Activated CD4-positive, alpha-beta memory T cell treated with anti-CD3 and anti-CD28 coated beads, Interleukin-2, amount 10 ng/mL, durations not matched to agents 7 days and 5 days (primary cell): ENCODE data around the gene HBG2. TPM values are rescaled to one million over a fixed set of nuclear protein-coding genes. Genes with fewer than 3 reads are reported as not detected.
"Not testable (repeated sequence)": the region's sequence is repeated elsewhere in the genome, so short reads cannot be mapped to it uniquely, and the experiment has no call there.

Experiments used
- CTCF ChIA-PET: fragments of 350-600 bp; sonication (Branson Sonifier 250); formaldehyde crosslinking; loops from one replicate; lab custom pipeline; 2021; ENCODE audit warnings: antibody characterized with exemption, inconsistent platforms; lab: Charles Lee
- POLR2A ChIA-PET: fragments of 350-600 bp; sonication (Branson Sonifier 250); formaldehyde crosslinking; loops from one replicate; lab custom pipeline; 2021; ENCODE audit warnings: antibody characterized with exemption; lab: Charles Lee
- DNase-seq: peaks from one replicate; pipeline ENCODE4 v3.0.0-alpha.2; 2020
- H3K27ac Mint-ChIP-seq: one replicate; pipeline ENCODE4 v1.8.0; 2021; ENCODE audit warnings: mild to moderate bottlenecking, mixed read lengths
- H3K27me3 Mint-ChIP-seq: one replicate; pipeline ENCODE4 v1.8.0; 2021; ENCODE audit warnings: mixed read lengths
- H3K36me3 Mint-ChIP-seq: one replicate; pipeline ENCODE4 v1.8.0; 2021; ENCODE audit warnings: low read depth, mixed read lengths
- H3K4me1 Mint-ChIP-seq: one replicate; pipeline ENCODE4 v1.8.0; 2021; ENCODE audit warnings: mixed read lengths
- H3K4me3 Mint-ChIP-seq: one replicate; pipeline ENCODE4 v1.8.0; 2021; ENCODE audit warnings: mild to moderate bottlenecking, mixed read lengths
- H3K9me3 Mint-ChIP-seq: one replicate; pipeline ENCODE4 v1.8.0; 2021; ENCODE audit warnings: mixed read lengths
- total RNA-seq, 2 experiments: library from RNA; stranded (reverse); gene quantifications; one replicate each; pipeline ENCODE4 v1.2.3, GENCODE V29; 2021

Gene HBG2
- total RNA-seq, 2 experiments from 2014 or later: not detected

DNA sequence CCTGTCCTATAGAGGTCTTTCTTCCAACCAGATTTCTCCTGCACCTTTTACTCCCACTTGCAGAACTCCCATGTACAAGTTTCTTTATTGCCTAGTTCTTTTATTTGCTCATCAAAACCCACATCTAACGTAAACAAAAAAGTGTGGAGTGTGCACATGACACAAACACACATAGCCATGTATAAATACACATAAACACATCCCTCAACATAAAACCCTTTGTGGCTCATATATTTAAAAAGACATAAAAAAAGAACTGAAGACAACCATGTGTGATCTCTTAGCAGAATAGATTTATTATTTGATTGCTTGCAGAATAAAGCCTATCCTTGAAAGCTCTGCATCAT lies 1.7 kb downstream of the HBG2 start:
- no peak overlapping the region for H3K27ac Mint-ChIP-seq
- no peaks in the 10 kb centered on the region for H3K36me3 Mint-ChIP-seq
- H3K27me3 Mint-ChIP-seq: no peaks in the 10 kb centered on the region
- POLR2A ChIA-PET: no interaction called here
- no peak for DNase-seq
- H3K4me3 Mint-ChIP-seq: no peak overlapping the region
- CTCF ChIA-PET: no interaction called here
- H3K9me3 Mint-ChIP-seq: no peaks in the 10 kb centered on the region
- no peaks in the 10 kb centered on the region for H3K4me1 Mint-ChIP-seq

DNA sequence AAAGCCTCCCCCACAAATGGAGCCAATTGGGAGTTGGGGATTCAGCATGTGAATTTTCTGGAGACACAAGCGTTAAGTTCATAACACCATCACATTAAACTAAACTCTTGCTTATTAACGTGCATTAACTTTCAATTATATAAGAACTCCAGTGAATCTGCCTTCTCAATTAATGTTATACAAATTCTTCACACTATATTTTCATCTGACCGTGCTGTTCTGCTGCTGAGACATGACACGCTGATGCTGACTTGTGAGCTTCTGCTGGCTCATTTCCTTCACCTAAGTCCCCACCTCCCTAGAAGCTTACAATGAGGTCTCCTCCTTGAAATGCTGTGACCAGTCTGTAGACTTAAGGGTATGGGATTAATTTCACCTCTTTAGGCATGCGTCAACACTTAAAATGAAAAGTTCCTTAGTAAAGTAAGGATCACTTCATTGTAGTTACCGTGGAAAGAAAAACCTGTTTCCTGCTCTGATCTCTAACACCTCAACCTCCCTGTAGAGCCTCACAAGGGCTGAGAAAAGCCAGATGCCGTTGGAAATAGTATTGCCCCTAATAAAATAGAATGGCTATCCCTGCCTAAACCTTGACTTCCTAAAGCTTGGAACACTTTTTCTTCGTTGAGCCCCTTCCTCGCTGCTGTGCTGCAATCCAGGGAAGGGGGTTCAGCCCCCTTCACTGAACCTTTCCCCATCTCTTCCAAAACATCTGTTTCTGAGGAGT lies 2.2 kb downstream of the HBG2 start:
- no peak overlapping the region for H3K27ac Mint-ChIP-seq
- ChIA-PET POLR2A (no interaction called here), CTCF (no interaction called here)
- no peak overlapping the region for H3K4me3 Mint-ChIP-seq
- H3K4me1 Mint-ChIP-seq: no peaks in the 10 kb centered on the region
- H3K27me3 Mint-ChIP-seq: no peaks in the 10 kb centered on the region
- H3K9me3 Mint-ChIP-seq: no peaks in the 10 kb centered on the region
- no peak for DNase-seq
- no peaks in the 10 kb centered on the region for H3K36me3 Mint-ChIP-seq

DNA sequence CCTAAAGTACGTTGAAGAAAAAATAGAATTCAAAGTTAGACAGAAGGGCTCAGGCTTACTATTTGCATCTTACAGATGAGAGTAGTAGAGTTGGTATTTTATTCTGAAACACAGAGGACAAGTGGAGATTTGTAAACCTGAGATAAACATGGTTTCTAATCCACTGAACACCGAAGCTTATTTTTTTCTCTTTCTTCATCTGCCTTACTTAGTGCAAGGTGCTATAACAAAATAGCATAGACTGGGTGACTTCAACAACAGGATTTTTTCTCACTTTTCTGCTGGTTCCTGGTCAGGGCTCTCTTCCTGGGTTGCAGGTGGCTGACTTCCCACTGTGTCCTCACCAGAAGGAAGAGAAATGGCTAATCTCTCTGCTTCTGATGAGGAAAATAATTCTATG lies 2.8 kb downstream of the HBG2 start:
- no peaks in the 10 kb centered on the region for H3K4me1 Mint-ChIP-seq
- no peaks in the 10 kb centered on the region for H3K27me3 Mint-ChIP-seq
- H3K9me3 Mint-ChIP-seq: no peaks in the 10 kb centered on the region
- H3K27ac Mint-ChIP-seq: no peak overlapping the region
- DNase-seq: no peak
- H3K36me3 Mint-ChIP-seq: no peaks in the 10 kb centered on the region
- ChIA-PET POLR2A (no interaction called here), CTCF (no interaction called here)
- no peak overlapping the region for H3K4me3 Mint-ChIP-seq

DNA sequence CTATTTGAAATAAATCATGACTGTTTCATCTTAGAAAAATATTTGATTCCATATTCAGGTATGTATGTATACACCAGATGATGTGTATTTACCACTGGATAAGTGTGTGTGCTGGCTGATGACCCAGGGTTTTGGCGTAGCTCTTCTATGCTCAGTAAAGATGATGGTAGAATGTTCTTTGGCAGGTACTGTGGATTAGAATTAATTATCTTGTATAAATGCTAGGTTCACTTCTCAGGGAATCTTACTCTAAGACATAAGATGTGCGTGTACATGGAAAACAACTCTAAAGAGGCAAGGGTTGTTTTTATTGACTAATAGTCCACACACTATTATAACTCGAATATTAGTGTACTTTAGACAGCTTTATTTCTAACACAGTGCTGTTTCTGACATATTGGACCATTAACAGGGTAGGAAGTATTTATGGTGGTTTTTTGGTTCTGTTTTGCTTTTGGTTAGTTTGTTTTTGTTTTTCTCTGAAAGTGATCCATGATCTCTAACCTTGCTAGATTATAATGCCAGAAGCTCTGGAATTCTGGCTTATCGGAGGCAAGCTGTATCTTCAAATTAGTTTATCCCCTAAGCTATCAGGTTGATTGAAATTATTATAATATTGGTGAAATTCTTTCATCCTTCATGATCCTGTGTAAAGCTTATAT lies 3.9 kb downstream of the HBG2 start:
- H3K4me1 Mint-ChIP-seq: no peaks in the 10 kb centered on the region
- no peak for DNase-seq
- no peaks in the 10 kb centered on the region for H3K36me3 Mint-ChIP-seq
- H3K27me3 Mint-ChIP-seq: no peaks in the 10 kb centered on the region
- no peak overlapping the region for H3K27ac Mint-ChIP-seq
- H3K4me3 Mint-ChIP-seq: no peak overlapping the region
- ChIA-PET POLR2A (no interaction called here), CTCF (no interaction called here)
- no peaks in the 10 kb centered on the region for H3K9me3 Mint-ChIP-seq

DNA sequence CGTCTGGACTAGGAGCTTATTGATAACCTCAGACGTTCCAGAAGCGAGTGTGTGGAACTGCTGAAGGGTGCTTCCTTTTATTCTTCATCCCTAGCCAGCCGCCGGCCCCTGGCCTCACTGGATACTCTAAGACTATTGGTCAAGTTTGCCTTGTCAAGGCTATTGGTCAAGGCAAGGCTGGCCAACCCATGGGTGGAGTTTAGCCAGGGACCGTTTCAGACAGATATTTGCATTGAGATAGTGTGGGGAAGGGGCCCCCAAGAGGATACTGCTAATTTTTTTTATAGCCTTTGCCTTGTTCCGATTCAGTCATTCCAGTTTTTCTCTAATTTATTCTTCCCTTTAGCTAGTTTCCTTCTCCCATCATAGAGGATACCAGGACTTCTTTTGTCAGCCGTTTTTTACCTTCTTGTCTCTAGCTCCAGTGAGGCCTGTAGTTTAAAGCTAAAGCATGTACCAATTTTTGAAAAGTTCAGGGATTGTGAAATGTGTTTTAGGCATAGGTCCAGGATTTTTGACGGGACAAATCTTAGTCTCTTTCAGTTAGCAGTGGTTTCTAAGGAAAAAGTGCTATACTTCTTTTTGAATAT lies 4.7 kb downstream of the HBG2 start, which contains the start of gene HBG1:
Gene HBG1, minus strand, starts transcription at position 51 of the 590 bp plus-strand sequence. CDS start 53 bp downstream, outside the sequence.
- CTCF ChIA-PET, H3K4me1 Mint-ChIP-seq, H3K27ac Mint-ChIP-seq, DNase-seq, H3K4me3 Mint-ChIP-seq, H3K36me3 Mint-ChIP-seq, H3K9me3 Mint-ChIP-seq, POLR2A ChIA-PET, H3K27me3 Mint-ChIP-seq: not testable (repeated sequence)

DNA sequence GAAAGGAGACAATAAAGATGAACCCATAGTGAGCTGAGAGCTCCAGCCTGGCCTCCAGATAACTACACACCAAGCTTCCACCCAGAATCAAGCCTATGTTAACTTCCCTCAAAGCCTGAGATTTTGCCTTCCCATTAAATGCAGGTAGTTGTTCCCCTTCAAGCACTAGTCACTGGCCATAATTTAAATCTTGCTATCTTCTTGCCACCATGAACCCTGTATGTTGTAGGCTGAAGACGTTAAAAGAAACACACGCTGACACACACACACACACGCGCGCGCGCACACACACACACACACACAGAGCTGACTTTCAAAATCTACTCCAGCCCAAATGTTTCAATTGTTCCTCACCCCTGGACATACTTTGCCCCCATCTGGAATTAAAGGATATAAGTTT lies 6.1 kb downstream of the HBG2 start:
- H3K27me3 Mint-ChIP-seq, H3K4me3 Mint-ChIP-seq, H3K4me1 Mint-ChIP-seq, H3K27ac Mint-ChIP-seq, H3K9me3 Mint-ChIP-seq, POLR2A ChIA-PET, H3K36me3 Mint-ChIP-seq, CTCF ChIA-PET, DNase-seq: not testable (repeated sequence)

DNA sequence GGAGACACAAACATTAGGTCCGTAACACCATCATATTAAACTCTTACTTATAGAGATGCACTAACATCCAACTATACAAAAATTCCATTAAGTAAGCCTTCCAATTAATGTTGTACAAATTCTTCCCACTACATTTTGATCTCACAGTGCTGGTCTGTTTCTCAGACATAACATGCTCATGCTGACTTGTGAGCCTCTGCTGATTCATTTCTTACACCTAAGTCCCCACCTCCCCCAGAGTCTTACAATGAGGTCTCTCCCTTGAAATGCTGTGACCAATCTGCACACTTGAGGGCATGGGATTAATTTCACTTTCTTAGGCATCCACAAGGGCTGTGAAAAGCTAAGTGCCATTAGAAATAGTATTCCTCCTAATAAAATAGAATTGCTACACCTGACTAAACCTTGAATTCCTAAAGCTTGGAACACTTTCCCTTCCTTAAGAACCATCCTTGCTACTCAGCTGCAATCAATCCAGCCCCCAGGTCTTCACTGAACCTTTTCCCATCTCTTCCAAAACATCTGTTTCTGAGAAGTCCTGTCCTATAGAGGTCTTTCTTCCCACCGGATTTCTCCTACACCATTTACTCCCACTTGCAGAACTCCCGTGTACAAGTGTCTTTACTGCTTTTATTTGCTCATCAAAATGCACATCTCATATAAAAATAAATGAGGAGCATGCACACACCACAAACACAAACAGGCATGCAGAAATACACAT lies 6.9 kb downstream of the HBG2 start:
- no peaks in the 10 kb centered on the region for H3K36me3 Mint-ChIP-seq
- H3K27me3 Mint-ChIP-seq: no peaks in the 10 kb centered on the region
- ChIA-PET POLR2A (no interaction called here), CTCF (no interaction called here)
- no peak for DNase-seq
- H3K9me3 Mint-ChIP-seq: no peaks in the 10 kb centered on the region
- H3K27ac Mint-ChIP-seq: no peak overlapping the region
- H3K4me3 Mint-ChIP-seq: no peak overlapping the region
- no peaks in the 10 kb centered on the region for H3K4me1 Mint-ChIP-seq

DNA sequence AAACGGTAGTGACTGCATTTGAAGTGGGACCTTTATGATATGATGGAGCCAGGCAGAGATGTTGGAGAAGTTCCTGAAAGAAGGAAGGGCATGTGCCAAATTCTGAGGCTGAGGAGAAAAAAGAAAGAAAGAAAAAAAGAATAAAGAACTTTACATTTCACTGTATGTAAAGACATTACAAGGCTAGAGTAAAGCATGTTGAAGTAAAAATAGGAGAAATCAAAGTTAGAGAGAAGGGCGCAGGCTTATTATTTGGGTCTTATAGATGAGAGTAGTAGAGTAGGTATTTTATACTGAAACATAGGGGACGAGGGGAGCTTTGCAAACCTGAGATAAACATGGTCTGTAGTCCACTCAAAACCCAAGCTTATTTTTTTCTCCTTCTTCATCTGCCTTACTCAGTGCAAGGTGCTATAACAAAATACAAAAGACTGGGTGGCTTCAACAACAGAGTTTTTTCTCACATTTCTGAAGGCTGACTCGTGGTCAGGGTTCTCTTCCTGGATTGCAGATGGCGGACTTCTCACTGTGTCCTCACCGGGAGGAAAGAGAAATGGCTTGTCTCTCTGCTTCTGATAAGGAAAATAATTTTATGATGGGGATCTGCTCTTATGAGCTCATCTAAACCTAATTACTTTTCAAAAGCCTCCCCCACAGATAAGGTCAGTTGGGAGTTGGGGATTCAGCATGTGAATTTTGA lies 7.7 kb downstream of the HBG2 start:
- no peak overlapping the region for H3K4me3 Mint-ChIP-seq
- no peaks in the 10 kb centered on the region for H3K4me1 Mint-ChIP-seq
- ChIA-PET POLR2A (no interaction called here), CTCF (no interaction called here)
- no peaks in the 10 kb centered on the region for H3K27me3 Mint-ChIP-seq
- no peak overlapping the region for H3K27ac Mint-ChIP-seq
- H3K36me3 Mint-ChIP-seq: no peaks in the 10 kb centered on the region
- DNase-seq: no peak
- no peaks in the 10 kb centered on the region for H3K9me3 Mint-ChIP-seq

DNA sequence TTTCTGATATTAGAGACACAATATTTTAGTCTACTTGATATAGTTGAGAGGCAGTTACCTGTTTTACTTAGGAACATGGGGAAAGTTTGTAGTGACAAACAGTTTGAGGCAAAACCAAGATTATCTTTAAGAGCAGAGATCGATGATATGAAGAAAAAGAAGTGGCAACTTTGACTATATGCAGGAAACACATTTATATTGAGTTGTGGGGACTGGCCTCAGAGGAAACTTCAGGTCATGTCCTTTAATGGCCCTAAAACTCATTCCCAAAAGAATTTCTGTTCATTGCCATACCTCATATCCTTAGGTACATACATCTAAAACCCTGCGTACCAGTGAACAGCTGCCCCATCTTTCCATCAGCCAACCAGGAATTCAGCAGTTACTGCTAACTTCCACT lies 9.4 kb downstream of the HBG2 start:
- POLR2A ChIA-PET: no interaction called here
- Mint-ChIP-seq H3K9me3 (no peaks in the 10 kb centered on the region), H3K4me3 (no peak overlapping the region), H3K27ac (no peak overlapping the region), H3K36me3 (no peaks in the 10 kb centered on the region), H3K4me1 (no peaks in the 10 kb centered on the region), H3K27me3 (no peaks in the 10 kb centered on the region)
- CTCF ChIA-PET: no interaction called here
- DNase-seq: no peak

DNA sequence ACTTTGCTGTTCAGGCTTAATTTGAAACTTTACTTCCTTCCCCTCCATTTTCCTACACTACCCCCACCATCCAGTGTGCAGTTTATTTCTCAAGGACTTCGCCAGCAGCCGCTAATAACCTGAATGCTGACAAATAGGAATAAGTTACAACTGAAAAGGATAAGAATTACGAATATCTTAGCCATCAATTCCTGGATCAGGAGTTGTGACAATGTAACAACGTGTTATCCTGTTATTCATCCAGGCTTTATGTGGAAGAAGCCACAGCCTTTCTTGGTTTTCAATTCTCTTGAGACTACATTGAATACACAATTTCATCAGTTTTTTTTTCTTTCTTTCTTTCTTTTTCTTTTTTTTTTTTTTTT lies 10.8 kb downstream of the HBG2 start:
- ChIA-PET CTCF (no interaction called here), POLR2A (no interaction called here)
- Mint-ChIP-seq H3K36me3 (no peaks in the 10 kb centered on the region), H3K27me3 (no peaks in the 10 kb centered on the region), H3K9me3 (no peaks in the 10 kb centered on the region), H3K27ac (no peak overlapping the region), H3K4me3 (no peak overlapping the region), H3K4me1 (no peaks in the 10 kb centered on the region)
- no peak for DNase-seq

DNA sequence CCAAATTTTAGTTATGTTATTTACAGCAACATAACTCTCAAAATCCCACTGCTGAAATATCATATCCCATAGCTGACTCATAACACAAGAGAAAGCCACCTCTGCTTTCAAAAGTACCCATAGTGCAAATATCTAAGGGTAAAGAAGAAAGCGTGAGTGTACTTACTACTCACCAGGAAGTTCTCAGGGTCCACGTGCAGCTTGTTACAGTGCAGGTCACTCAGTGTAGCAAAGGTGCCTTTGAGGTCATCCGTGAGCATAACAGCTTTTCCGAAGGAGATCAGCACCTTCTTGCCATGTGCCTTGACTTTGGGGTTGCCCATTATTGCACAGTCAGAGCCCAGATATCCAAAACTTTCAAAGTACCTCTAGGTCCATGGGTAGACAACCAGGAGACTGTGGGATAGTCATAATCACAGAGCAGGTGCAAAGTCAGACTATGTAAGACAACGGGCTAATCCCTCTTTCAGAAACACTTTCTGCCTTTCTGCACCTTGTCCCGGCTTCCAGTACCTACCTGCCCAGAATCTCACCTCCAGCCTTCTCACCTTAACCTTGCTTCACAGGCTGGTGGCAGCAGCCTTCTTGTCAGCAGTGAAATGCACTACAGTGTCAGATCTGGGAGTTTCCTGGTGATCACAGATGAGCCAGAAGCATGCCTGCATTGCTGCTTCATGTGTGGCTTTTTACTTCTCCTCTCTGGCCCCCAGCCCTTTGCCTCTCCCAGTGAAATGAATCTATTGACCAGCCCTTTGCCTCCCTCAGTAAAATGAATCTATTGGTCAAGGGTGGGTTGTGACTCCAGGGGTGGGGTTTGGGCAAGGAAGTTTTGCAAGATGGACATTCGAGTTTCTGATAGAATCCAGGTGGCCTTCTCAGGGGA lies 11.4 kb downstream of the HBG2 start:
- Mint-ChIP-seq H3K4me3 (no peak overlapping the region), H3K27ac (no peak overlapping the region), H3K9me3 (no peaks in the 10 kb centered on the region), H3K27me3 (no peaks in the 10 kb centered on the region), H3K36me3 (no peaks in the 10 kb centered on the region), H3K4me1 (no peaks in the 10 kb centered on the region)
- no peak for DNase-seq
- POLR2A ChIA-PET: no interaction called here
- CTCF ChIA-PET: no interaction called here

DNA sequence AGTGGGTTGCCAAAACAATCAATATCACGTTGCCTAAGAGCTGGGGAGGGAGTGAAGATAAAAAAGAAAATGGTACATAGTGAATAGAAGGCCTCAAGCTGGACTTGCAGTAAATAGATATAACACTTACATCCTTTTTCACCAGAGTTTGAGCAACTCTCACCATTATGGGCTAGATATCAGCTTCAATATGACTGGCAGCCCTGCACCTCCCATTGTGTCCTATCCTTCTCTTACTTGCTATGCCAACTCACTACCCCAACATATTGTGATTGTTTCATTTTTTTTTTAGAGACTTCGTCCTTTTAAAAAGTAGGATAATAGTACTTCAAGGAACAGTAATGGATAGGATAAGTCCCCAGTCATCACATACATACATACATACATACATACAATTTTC lies 12.4 kb downstream of the HBG2 start:
- POLR2A ChIA-PET: no interaction called here
- no peak for DNase-seq
- Mint-ChIP-seq H3K4me3 (no peak overlapping the region), H3K27ac (no peak overlapping the region), H3K27me3 (no peaks in the 10 kb centered on the region), H3K36me3 (no peaks in the 10 kb centered on the region), H3K9me3 (no peaks in the 10 kb centered on the region), H3K4me1 (no peaks in the 10 kb centered on the region)
- CTCF ChIA-PET: no interaction called here
